ENCODE measurements around the gene IMP3.

IMP3 gene

GRCh38 chr15:75672646-75673425 lies 32.8 kb upstream of the IMP3 start:
- no peak for DNase-seq (ENCODE audit: low read depth in 2 of 2)

- DNase-seq (ENCODE audit: low read depth in 2 of 2) = no peak
Measured at GRCh38 chr15:75671730-75672602, 31.9 kb upstream of the IMP3 start.

GRCh38 chr15:75669879-75670212 lies 29.8 kb upstream of the IMP3 start:
- no peak for DNase-seq (ENCODE audit: low read depth in 2 of 2)

- no peak for DNase-seq (ENCODE audit: low read depth in 2 of 2)
Measured at GRCh38 chr15:75669191-75669878, 29.3 kb upstream of the IMP3 start.

GRCh38 chr15:75666823-75667501 lies 26.9 kb upstream of the IMP3 start:
- no peak for DNase-seq (ENCODE audit: low read depth in 2 of 2)

- DNase-seq (ENCODE audit: low read depth in 2 of 2) = no peak
Measured at GRCh38 chr15:75663931-75664421, 24.0 kb upstream of the IMP3 start.

GRCh38 chr15:75662823-75663519 lies 22.9 kb upstream of the IMP3 start:
- no peak for DNase-seq (ENCODE audit: low read depth in 2 of 2)

GRCh38 chr15:75661756-75662140 lies 21.7 kb upstream of the IMP3 start:
- no peak for DNase-seq (ENCODE audit: low read depth in 2 of 2)

GRCh38 chr15:75661100-75661755 lies 21.2 kb upstream of the IMP3 start:
- no peak for DNase-seq (ENCODE audit: low read depth in 2 of 2)

GRCh38 chr15:75659928-75660645 lies 20.1 kb upstream of the IMP3 start:
- no peak for DNase-seq (ENCODE audit: low read depth in 2 of 2)

GRCh38 chr15:75659141-75659771 lies 19.2 kb upstream of the IMP3 start:
- no peak for DNase-seq (ENCODE audit: low read depth in 2 of 2)

- no peak for DNase-seq (ENCODE audit: low read depth in 2 of 2)
Measured at GRCh38 chr15:75656813-75657212, 16.8 kb upstream of the IMP3 start.

GRCh38 chr15:75656331-75656730 lies 16.3 kb upstream of the IMP3 start:
- DNase-seq (ENCODE audit: low read depth in 2 of 2) = no peak

GRCh38 chr15:75655931-75656330 lies 15.9 kb upstream of the IMP3 start:
- DNase-seq (ENCODE audit: low read depth in 2 of 2) = no peak

GRCh38 chr15:75654201-75654907 lies 14.3 kb upstream of the IMP3 start:
- no peak for DNase-seq (ENCODE audit: low read depth in 2 of 2)

GRCh38 chr15:75653347-75653913 lies 13.4 kb upstream of the IMP3 start:
- no peak for DNase-seq (ENCODE audit: low read depth in 2 of 2)

GRCh38 chr15:75651810-75652543 lies 12.0 kb upstream of the IMP3 start:
- no peak for DNase-seq (ENCODE audit: low read depth in 2 of 2)
